Spleen (tissue), 11 donors: Measurements from ENCODE around the gene SMAD6. TPM values are rescaled to one million over a fixed set of nuclear protein-coding genes. Genes with fewer than 3 reads are reported as not detected.

Experiments
- DNase-seq: peaks from one replicate; pipeline ENCODE4 v3.0.0-alpha.2; 2020
- H3K27ac ChIP-seq, 8 donors: fragments of 200-600 bp; sonication (generic) in 7 of 8; 1 replicate in 4 of 8; 2 replicates in 4 of 8; pipeline versions ENCODE4 v1.5.0 to v1.8.0; 2016 to 2021; ENCODE audit warnings: inconsistent platforms in 4 of 8, mild to moderate bottlenecking in 4 of 8, moderate library complexity in 1 of 8
- H3K27me3 ChIP-seq, 7 donors: fragments of 200-600 bp; sonication (generic) in 6 of 7; replicated peaks in 1 of 7; 1 replicate in 4 of 7; 2 replicates in 3 of 7; pipeline versions ENCODE4 v1.5.0 to v1.8.0; 2016 to 2021; ENCODE audit warnings: inconsistent platforms in 3 of 7, mild to moderate bottlenecking in 1 of 7
- H3K36me3 ChIP-seq, 6 donors: fragments of 200-600 bp; sonication (generic) in 5 of 6; 1 replicate in 4 of 6; 2 replicates in 2 of 6; pipeline versions ENCODE4 v1.5.0 to v1.8.0; 2016 to 2021; ENCODE audit warnings: inconsistent platforms in 2 of 6
- H3K4me1 ChIP-seq, 6 donors: fragments of 200-600 bp; sonication (generic) in 5 of 6; 1 replicate in 3 of 6; 2 replicates in 3 of 6; pipeline versions ENCODE4 v1.5.0 to v1.8.0; 2016 to 2021; ENCODE audit warnings: inconsistent platforms in 3 of 6
- H3K4me3 ChIP-seq, 8 donors: fragments of 200-600 bp; sonication (generic) in 7 of 8; 1 replicate in 4 of 8; 2 replicates in 4 of 8; pipeline versions ENCODE4 v1.5.0 to v1.8.0; 2016 to 2021; ENCODE audit warnings: inconsistent platforms in 4 of 8, mild to moderate bottlenecking in 4 of 8, moderate library complexity in 2 of 8
- H3K9me3 ChIP-seq, 8 donors: fragments of 200-600 bp; sonication (generic) in 7 of 8; 1 replicate in 4 of 8; 2 replicates in 4 of 8; pipeline versions ENCODE4 v1.5.0 to v1.8.0; 2016 to 2021; ENCODE audit warnings: inconsistent platforms in 4 of 8
- POLR2A ChIP-seq, 3 donors: fragments of 450-650 bp; IDR thresholded peaks; one replicate each; pipeline ENCODE4 v1.5.1; 2017; ENCODE audit warnings: antibody characterized with exemption in 3 of 3, mild to moderate bottlenecking in 1 of 3
- POLR2AphosphoS5 ChIP-seq, 3 donors: sonication (generic); formaldehyde crosslinking; IDR thresholded peaks; one replicate each; pipeline ENCODE4 v1.5.1; 2017; ENCODE audit warnings: antibody characterized with exemption in 3 of 3
- WGBS, 5 donors: extraction: QIAGEN DNeasy Blood & Tissue Kit in 3 of 5; methylation state at CpG; one replicate each; pipeline versions ENCODE4 v1.1.5 to v1.1.7; 2013 to 2018; 5-methylcytosine and 5-hydroxymethylcytosine counted together
- intact Hi-C: fragments of 100-400 bp; cut with DNase I; formaldehyde crosslinking; loops from one replicate; pipeline ENCODE4 v1.15.0; 2023; ENCODE audit warnings: low total_unique reads
- polyA plus RNA-seq, 3 donors: library from polyadenylated mRNA; stranded (reverse); fragments of 200-250 nt; gene quantifications; one replicate each; pipeline ENCODE4 v1.2.1, GENCODE V29; 2013
- total RNA-seq, 7 donors: library from RNA; depleted of rRNA in 3 of 7; stranded (reverse); fragments of >200 nt in 3 of 7; fragmentation: NEBNext Ultra II Directional in 4 of 7; extraction: Animal tissue kit (Norgen Biotek cat#: 25700) in 4 of 7; gene quantifications; one replicate each; pipeline versions ENCODE4 v1.1.0 to v1.2.1, GENCODE V29; 2016 to 2021
- TF ChIP-seq, protein P1 (sequence below), 11 experiments: fragments of 200-600 bp in 7 of 11; fragments of 450-650 bp in 4 of 11; sonication (generic) in 4 of 11; IDR thresholded peaks in 8 of 11; conservative IDR thresholded peaks in 3 of 11; 1 replicate in 7 of 11; 2 replicates in 4 of 11; pipeline versions ENCODE4 v1.4.0 to v1.8.0; 2016 to 2021; ENCODE audit warnings: antibody characterized with exemption in 11 of 11, inconsistent platforms in 4 of 11, mild to moderate bottlenecking in 1 of 11
- donor health status: healthy with polysubstance abuse.
- donor health status: DM: no; HTN: no; CAD: no; lungs with moderate emphysema.
- donor health status: DM: no; HTN: no; CAD: no.
- donor health status: Bipolar disorder and iron deficiency.
- donor health status: healthy.
- donor health status: DM: no; HTN: no; CAD: no.
- donor health status: DM: yes; HTN: yes; CAD: no.

The SMAD6 gene
- total and polyA plus RNA-seq, 10 donors = 0.72 to 14.0 (median 4.8) TPM

DNA sequence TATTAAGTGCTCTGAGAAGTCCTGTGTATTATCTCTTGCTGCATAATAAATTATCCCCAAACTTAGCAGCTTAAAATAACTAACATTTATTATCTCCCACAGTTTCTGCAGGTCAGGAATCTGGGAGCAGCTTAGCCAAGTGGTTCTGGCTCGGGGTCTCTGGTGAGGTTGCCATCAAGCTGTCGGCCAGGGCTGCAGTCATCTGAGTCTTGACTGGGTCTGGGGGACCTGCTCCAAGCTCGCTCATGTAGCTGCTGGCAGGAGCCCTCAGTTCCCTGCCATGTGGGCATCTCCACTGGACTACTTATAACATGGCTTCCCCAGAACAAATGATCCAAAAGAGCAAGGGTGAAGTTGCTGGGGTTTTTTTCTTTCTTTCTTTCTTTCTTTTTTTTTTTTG lies 80.7 kb downstream of the SMAD6 start:
- Histone ChIP-seq H3K4me3 (no peak overlapping the region), H3K9me3 (no peaks in the 10 kb centered on the region), H3K27me3 (no peaks in the 10 kb centered on the region), H3K27ac (no peak overlapping the region), H3K4me1 (peaks cover 0 to 6% (median 0%) of the 10 kb centered on the region in 6 donors), H3K36me3 (peaks cover 0 to 7% (median 0%) of the 10 kb centered on the region in 6 donors)
- DNase-seq = no peak
- intact Hi-C loops = no loop called here
- TF ChIP-seq, protein P1, sequence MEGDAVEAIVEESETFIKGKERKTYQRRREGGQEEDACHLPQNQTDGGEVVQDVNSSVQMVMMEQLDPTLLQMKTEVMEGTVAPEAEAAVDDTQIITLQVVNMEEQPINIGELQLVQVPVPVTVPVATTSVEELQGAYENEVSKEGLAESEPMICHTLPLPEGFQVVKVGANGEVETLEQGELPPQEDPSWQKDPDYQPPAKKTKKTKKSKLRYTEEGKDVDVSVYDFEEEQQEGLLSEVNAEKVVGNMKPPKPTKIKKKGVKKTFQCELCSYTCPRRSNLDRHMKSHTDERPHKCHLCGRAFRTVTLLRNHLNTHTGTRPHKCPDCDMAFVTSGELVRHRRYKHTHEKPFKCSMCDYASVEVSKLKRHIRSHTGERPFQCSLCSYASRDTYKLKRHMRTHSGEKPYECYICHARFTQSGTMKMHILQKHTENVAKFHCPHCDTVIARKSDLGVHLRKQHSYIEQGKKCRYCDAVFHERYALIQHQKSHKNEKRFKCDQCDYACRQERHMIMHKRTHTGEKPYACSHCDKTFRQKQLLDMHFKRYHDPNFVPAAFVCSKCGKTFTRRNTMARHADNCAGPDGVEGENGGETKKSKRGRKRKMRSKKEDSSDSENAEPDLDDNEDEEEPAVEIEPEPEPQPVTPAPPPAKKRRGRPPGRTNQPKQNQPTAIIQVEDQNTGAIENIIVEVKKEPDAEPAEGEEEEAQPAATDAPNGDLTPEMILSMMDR (IDR thresholded peaks at IDR 0.05 in 8 of 11, conservative IDR thresholded peaks at IDR 0.05 in 3 of 11) = no peak
- TF ChIP-seq POLR2AphosphoS5 (IDR thresholded peaks at IDR 0.05) (no peak), POLR2A (IDR thresholded peaks at IDR 0.05) (no peak)
- WGBS, 5 donors = 64 to 88% (median 79%) methylated on average over 3 of the region's 3 CpGs

DNA sequence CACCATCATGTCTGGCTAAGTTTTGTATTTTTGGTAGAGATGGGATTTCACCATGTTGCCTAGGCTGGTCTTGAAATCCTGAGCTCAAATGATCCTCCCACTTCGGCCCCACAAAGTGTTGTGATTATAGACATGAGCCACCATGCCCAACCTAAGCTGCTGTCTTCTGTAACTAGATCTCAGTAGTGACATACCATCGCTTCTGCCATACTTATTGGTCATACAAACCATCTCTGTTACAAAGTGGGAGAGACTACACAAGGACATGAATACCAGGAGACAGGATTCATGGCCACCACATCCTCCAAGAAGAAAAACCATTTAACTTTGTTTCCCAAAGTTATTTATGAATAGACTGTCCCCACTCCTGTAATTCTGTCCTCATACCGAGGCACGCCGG lies 81.3 kb downstream of the SMAD6 start:
- TF ChIP-seq POLR2A (IDR thresholded peaks at IDR 0.05) = no peak
- DNase-seq = no peak
- H3K27ac ChIP-seq = no peak overlapping the region
- intact Hi-C loops = no loop called here
- no peak overlapping the region for H3K4me3 ChIP-seq
- 75 to 92% (median 90%) methylated on average over 5 of the region's 5 CpGs for WGBS, 5 donors
- H3K36me3 ChIP-seq = peaks cover 0 to 7% (median 0%) of the 10 kb centered on the region in 6 donors
- H3K9me3 ChIP-seq = no peaks in the 10 kb centered on the region
- H3K4me1 ChIP-seq = peaks cover 0 to 6% (median 0%) of the 10 kb centered on the region in 6 donors
- H3K27me3 ChIP-seq = no peaks in the 10 kb centered on the region

DNA sequence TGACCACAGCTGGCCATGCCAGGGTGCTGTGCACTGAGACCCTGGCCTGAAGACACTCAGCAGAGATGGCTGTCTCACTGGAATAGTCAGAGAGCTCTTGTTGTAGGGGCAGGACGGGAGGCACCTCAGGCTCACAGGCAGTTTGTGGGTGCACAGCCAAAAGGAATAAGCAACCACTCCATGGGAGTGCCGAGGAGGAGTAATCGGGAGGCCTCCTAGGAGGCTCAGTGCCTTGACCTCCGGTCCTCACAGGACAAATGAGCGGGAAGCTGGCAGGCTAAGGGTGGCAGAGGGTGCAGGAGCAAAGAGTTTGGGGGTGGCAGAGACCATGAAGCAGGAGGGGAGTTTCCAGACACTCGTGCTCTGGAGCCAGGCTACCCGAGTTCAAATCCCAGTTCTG lies 81.7 kb downstream of the SMAD6 start:
- H3K9me3 ChIP-seq = no peaks in the 10 kb centered on the region
- intact Hi-C loops = no loop called here
- DNase-seq = no peak
- WGBS, 5 donors = 72 to 92% (median 83%) methylated on average over 7 of the region's 7 CpGs
- H3K27ac ChIP-seq = no peak overlapping the region
- TF ChIP-seq, protein P1 (IDR thresholded peaks at IDR 0.05 in 8 of 11, conservative IDR thresholded peaks at IDR 0.05 in 3 of 11) = no peak
- TF ChIP-seq POLR2AphosphoS5 (IDR thresholded peaks at IDR 0.05) (no peak), POLR2A (IDR thresholded peaks at IDR 0.05) (no peak)
- H3K4me1 ChIP-seq = peaks cover 0 to 6% (median 0%) of the 10 kb centered on the region in 6 donors
- peaks cover 0 to 7% (median 0%) of the 10 kb centered on the region in 6 donors for H3K36me3 ChIP-seq
- no peak overlapping the region for H3K4me3 ChIP-seq
- H3K27me3 ChIP-seq = no peaks in the 10 kb centered on the region

DNA sequence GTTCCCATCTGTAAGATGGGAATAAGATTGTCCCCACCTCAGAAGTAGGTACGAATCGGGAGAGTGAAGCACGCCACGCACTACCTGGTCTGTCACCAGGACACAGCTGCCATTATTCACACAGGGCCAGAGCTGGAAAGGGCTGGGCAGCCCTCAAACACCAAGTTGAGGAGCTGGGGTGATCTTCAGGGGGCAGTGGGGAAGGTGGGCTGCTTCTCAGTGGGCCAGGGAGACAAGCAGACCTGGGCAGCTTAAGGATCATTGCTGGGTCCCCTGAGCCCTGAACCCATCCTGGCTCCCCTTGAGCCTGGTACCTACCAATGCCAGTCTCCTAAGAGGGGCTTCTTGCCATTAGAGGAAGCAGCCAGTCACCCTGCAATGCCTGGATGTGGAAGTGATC lies 82.1 kb downstream of the SMAD6 start:
- TF ChIP-seq POLR2A (IDR thresholded peaks at IDR 0.05) (no peak), POLR2AphosphoS5 (IDR thresholded peaks at IDR 0.05) (no peak)
- TF ChIP-seq, protein P1 (IDR thresholded peaks at IDR 0.05 in 8 of 11, conservative IDR thresholded peaks at IDR 0.05 in 3 of 11) = no peak
- no peak overlapping the region for H3K4me3 ChIP-seq
- WGBS, 5 donors = 92 to 100% (median 96%) methylated on average over 4 of the region's 4 CpGs
- DNase-seq = no peak
- H3K4me1 ChIP-seq = peaks cover 0 to 6% (median 0%) of the 10 kb centered on the region in 6 donors
- intact Hi-C loops = no loop called here
- H3K27me3 ChIP-seq = no peaks in the 10 kb centered on the region
- no peak overlapping the region for H3K27ac ChIP-seq
- no peaks in the 10 kb centered on the region for H3K9me3 ChIP-seq
- H3K36me3 ChIP-seq = peaks cover 0 to 7% (median 0%) of the 10 kb centered on the region in 6 donors

DNA sequence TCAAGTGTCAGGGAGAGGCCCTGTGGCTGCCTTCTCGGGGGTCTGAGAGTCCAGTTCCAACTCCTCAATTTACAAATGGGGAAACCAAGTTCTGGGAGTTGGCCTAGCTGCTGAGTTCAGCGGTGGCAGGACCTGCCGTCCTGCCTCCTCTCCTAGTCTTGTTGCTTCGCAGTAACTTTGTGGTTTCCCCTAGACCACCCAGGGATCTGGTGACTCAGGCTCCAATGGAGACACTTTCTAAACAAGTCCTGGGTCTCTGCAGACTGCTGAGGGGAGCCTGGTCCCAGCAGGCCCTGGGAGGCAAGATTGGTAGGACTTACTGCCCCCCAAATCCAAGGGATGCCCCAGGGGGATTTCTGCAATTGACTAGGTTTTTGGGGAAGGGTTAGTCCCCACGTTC lies 83.6 kb downstream of the SMAD6 start:
- 73 to 88% (median 82%) methylated on average over 5 of the region's 5 CpGs for WGBS, 5 donors
- H3K27me3 ChIP-seq = no peaks in the 10 kb centered on the region
- peaks cover 0 to 6% (median 0%) of the 10 kb centered on the region in 6 donors for H3K4me1 ChIP-seq
- no peak for DNase-seq
- TF ChIP-seq POLR2AphosphoS5 (IDR thresholded peaks at IDR 0.05) = no peak
- H3K27ac ChIP-seq = no peak overlapping the region
- H3K36me3 ChIP-seq = peaks cover 0 to 7% (median 0%) of the 10 kb centered on the region in 6 donors
- no peaks in the 10 kb centered on the region for H3K9me3 ChIP-seq
- intact Hi-C loops = no loop called here
- no peak overlapping the region for H3K4me3 ChIP-seq
